ENCODE results near the gene IQCM.

Gene IQCM

DNA sequence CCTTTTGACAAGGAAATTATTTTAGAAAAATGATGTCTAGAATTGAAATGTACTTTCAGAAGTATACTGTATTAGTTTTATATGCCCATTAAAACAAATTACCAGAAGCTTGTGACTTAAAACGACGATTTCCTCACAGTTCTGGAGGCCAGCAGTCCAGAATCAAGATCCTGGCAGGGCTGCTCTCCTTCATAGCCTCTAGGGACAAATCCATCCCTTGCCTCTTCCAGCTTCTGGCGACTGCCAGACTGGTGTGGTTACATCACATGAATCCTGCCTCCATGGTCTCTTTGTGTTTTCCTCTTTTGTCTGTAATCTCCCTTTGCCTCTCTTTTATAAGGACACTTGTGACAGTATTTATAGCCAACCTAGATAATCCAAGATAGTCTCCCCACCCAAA, 97.1 kb downstream of the IQCM start:
- in situ Hi-C loops (cut with MboI; ENCODE audit: low pct_unique_long_range_greater_than_20kb, low sequenced_read_pairs) = no loop called here
- DNase-seq = no peak

DNA sequence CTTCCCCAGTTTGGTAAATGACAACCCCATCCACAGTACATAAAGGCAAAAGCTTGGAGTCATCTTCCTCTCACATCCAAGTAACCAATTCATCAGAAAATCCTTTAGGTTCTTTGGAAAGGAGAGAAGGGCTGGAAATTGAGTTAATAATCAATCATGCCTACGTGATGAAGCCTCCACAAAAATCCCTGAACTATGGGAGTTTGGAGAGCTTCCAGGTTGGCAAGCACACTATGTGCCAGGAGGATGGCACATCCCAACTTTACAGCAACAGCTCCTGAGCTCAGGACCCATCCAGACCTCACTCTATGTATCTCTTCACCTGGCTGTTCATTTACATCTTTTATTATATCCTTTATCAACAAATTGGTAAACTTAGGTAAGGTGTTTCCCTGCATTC, 98.9 kb downstream of the IQCM start:
- in situ Hi-C loops (cut with MboI; ENCODE audit: low pct_unique_long_range_greater_than_20kb, low sequenced_read_pairs) = no loop called here
- no peak for DNase-seq

DNA sequence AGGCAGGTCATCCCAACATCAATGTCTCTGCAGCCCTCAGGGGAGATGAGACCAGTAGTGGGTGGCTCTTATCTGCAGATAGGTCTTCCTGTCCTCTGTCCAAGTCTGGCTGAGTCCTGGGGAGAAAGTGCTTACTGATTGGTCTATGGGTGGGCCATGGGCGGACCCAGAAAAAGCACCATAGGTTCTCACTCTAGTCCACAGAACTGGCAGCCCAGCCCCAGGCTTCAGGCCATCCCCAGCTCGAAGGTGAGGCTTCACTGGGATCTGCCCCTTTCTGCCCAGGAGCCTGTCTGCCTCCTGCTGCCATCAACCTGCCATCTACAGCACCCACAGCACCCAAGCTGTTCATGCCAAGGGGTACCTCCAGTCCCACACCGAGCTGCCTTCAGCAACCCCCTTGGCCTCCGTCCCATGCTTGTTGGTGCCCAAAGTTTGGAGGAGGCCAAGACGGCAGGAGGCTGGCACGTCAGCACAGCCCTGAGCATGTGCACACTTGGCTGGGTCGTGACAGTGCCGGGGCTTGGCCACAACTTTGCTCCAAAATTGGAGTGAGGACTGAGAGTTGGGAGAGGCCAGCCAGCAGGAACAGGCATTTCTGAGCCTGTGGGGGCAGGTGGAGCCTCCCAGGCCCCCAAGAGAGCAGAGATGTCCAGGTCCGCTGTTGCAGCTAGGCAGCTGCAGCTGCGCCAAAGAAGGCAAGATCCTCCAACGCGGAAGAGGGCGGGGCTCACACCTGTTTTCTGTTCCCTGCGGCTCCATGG, 99.6 kb downstream of the IQCM start:
- DNase-seq = no peak
- in situ Hi-C loops (cut with MboI; ENCODE audit: low pct_unique_long_range_greater_than_20kb, low sequenced_read_pairs) = no loop called here

- in situ Hi-C loops (cut with MboI; ENCODE audit: low pct_unique_long_range_greater_than_20kb, low sequenced_read_pairs) = no loop called here
These were observed 102.6 kb downstream of the IQCM start for GRCh38 chr4:149713031-149713430.

GRCh38 chr4:149711593-149712365, 103.9 kb downstream of the IQCM start:
- in situ Hi-C loops (cut with MboI; ENCODE audit: low pct_unique_long_range_greater_than_20kb, low sequenced_read_pairs) = no loop called here
- DNase-seq = no peak

More at GRCh38 chr4:149713031-149713430, 102.6 kb downstream of the IQCM start:
- no peak for DNase-seq

DNA sequence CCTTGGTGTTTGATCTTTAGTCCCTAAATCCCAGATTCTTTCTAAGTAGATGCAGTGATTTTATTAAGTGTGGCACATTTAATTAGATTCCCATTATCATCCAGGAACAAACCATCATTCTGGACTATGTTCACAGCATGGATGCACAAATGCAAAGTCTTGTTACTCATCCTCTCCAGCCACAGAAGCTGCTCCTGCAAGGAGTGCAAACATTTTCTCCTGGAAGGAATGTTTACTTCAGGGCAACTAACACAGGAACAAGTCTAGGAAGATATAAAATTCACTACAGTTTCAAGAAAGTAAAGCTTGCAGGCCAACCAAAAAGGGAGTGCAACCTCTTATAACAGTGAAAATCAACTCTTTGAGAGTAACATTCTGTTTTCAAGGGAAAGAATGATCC, 106.0 kb downstream of the IQCM start:
- in situ Hi-C loops (cut with MboI; ENCODE audit: low pct_unique_long_range_greater_than_20kb, low sequenced_read_pairs) = no loop called here

GRCh38 chr4:149708513-149709130, 107.0 kb downstream of the IQCM start:
- in situ Hi-C loops (cut with MboI; ENCODE audit: low pct_unique_long_range_greater_than_20kb, low sequenced_read_pairs) = no loop called here
- DNase-seq = no peak

More for the DNA sequence above, 106.0 kb downstream of the IQCM start:
- no peak for DNase-seq

GRCh38 chr4:149707862-149708261, 107.8 kb downstream of the IQCM start:
- in situ Hi-C loops (cut with MboI; ENCODE audit: low pct_unique_long_range_greater_than_20kb, low sequenced_read_pairs) = no loop called here
- DNase-seq = no peak

DNA sequence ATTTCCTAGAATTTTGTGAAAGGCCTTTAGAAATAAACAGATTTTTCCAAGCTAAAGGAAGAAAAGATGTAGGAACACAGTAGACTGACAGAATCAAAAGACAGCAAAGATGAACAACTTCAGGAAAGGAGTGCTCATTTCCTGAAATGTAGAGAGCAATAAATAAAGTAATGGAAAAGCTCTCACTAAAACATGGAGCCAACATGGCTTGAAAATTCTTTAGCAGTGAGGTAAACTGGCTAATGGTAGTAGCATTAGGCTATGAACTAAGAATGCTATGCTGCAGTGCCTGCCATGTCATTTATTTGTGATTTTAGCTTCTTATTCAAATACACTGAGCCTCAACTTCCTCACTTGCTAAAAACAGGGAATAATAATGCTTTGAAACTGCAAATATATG, 108.7 kb downstream of the IQCM start:
- in situ Hi-C loops (cut with MboI; ENCODE audit: low pct_unique_long_range_greater_than_20kb, low sequenced_read_pairs) = no loop called here
- DNase-seq = no peak

DNA sequence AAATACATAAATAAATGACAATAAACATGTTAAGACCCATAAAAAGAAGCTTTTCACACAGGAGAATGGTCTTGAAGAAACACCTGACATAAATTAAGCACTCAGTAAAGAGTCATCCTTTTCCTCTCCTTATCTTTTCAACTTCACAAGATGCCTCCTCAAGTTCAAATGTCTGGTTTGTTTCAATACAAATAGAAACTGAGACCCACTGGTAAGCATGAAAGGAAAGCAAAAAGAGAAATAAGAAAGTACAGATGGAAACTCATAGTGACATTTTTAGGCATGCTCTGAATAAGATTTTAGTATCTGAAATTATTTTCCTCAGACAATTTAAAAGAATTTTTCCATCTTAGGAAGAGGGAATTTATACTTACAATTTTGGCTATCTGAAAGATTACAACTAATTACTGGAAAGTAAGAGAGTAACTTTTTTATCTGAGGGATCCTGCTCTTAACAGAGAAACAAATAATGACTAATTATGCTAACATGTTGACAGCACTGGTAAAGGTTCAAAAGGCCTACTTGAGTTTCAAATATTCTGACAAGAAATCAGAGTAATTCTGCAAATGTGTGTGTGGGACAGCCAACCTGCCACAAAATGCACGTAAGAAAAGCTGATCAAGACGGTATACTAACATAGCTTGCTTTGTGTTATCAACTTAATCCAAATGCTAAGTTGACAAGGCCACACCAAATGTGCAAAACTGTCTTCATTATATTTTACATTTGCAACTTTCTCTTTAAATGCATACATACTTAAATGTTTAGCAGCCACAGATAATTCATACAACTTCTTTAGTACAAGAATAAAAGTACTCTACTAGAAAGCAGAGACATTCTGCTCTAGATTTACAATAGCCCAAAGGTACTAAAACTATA, 113.0 kb downstream of the IQCM start:
- in situ Hi-C loops (cut with MboI; ENCODE audit: low pct_unique_long_range_greater_than_20kb, low sequenced_read_pairs) = no loop called here
- DNase-seq = no peak

DNA sequence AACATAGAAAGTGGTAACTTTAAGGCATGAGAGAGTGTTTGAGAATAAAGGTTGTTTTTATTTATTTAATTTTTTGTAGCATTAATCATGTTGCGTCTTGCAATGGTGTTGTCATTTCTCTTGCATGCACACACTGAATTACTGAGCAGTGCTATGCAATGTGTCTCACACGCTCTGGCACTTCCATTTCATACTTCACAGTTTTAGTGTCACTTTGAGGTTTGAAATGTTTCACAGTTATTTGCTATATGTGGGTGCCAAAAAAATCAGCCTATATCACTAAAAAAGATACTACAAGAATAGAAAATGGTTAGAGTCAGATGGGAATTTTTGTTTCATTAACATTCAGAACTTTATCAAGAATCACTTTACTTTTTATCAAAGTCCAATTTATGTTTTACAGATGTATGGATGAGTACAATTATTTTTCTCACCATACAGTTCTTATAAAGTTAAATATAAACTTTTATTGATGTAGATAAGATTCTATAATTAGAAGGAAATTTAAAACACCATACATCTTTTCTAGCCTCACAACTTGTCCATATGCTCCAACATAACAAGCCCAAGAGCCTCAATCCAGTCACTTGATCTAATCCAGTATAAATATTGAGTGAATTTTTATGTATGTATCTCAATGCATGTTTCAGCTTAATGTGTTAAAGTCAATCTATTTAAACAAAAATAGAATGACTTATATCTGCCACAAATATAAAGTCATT, 114.0 kb downstream of the IQCM start:
- no peak for DNase-seq
- in situ Hi-C loops (cut with MboI; ENCODE audit: low pct_unique_long_range_greater_than_20kb, low sequenced_read_pairs) = no loop called here

- in situ Hi-C loops (cut with MboI; ENCODE audit: low pct_unique_long_range_greater_than_20kb, low sequenced_read_pairs) = no loop called here
- DNase-seq = no peak
These were observed 115.4 kb downstream of the IQCM start for GRCh38 chr4:149700272-149700671.

- in situ Hi-C loops (cut with MboI; ENCODE audit: low pct_unique_long_range_greater_than_20kb, low sequenced_read_pairs) = no loop called here
- no peak for DNase-seq
These were observed 116.0 kb downstream of the IQCM start for GRCh38 chr4:149699642-149700041.

GRCh38 chr4:149690726-149691125, 124.9 kb downstream of the IQCM start:
- DNase-seq = no peak
- in situ Hi-C loops (cut with MboI; ENCODE audit: low pct_unique_long_range_greater_than_20kb, low sequenced_read_pairs) = no loop called here

DNA sequence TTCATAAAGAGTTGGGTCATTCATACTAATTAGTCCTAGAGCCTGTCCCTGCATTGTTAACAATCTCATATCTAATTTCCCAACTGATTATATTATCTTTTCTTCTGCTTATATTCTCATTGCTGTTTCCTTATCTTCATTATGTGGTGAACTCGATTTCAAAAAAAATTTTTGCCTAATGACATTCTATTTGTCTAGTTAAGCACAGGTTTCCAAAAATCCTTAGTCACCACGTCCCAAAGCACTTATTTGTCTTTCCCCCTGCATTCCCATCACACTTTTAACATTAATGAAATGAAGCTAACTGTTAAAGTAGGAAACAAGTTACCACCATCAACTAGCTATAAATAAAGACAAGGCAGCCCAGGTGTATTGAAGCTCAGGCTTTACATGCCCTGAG, 131.1 kb downstream of the IQCM start:
- in situ Hi-C loops (cut with MboI; ENCODE audit: low pct_unique_long_range_greater_than_20kb, low sequenced_read_pairs) = no loop called here
- DNase-seq = no peak

GRCh38 chr4:149676076-149676475, 139.6 kb downstream of the IQCM start:
- in situ Hi-C loops (cut with MboI; ENCODE audit: low pct_unique_long_range_greater_than_20kb, low sequenced_read_pairs) = no loop called here

GRCh38 chr4:149645790-149646189, 169.9 kb downstream of the IQCM start:
- DNase-seq = no peak
- in situ Hi-C loops (cut with MboI; ENCODE audit: low pct_unique_long_range_greater_than_20kb, low sequenced_read_pairs) = no loop called here

More at GRCh38 chr4:149676076-149676475, 139.6 kb downstream of the IQCM start:
- DNase-seq = peak; percentile 20

GRCh38 chr4:149638073-149638472, 177.6 kb downstream of the IQCM start:
- in situ Hi-C loops (cut with MboI; ENCODE audit: low pct_unique_long_range_greater_than_20kb, low sequenced_read_pairs) = no loop called here
- no peak for DNase-seq

DNA sequence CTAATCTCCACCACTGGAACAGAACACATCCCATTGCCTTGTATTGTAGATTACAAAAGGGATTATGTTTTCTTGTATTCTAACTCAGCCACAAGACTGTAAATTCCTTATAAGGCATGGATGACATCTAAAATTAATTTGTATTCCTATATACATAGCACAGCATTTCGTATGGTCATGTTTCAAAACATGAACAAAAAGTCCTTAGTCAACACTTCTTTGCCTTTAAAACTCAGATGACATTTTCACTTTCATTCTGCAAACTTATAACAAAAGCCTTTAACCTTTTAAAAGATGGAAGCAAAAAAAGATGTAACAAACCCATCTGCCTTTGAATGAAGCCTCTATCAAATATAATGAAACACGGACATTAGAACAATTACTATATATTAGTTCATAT, 181.3 kb downstream of the IQCM start:
- in situ Hi-C loops (cut with MboI; ENCODE audit: low pct_unique_long_range_greater_than_20kb, low sequenced_read_pairs) = no loop called here
- DNase-seq = no peak

All from KBM-7 (cell line).